A549 treated with GW870086 at 1 μM for 4 hours (cell line): Measurements from ENCODE around the gene ABTB1. TPM values are rescaled to one million over a fixed set of nuclear protein-coding genes. Genes with fewer than 3 reads are reported as not detected.

ENCODE experiments used
- total RNA-seq: library from RNA; stranded (reverse); fragments of 200-300 nt; extraction: Qiagen RNA extraction; gene quantifications from 5 replicates; pipeline ENCODE4 v1.2.3, GENCODE V29; 2022; ENCODE audit warnings: low read depth

ABTB1 gene
- total RNA-seq, result 12.8 to 18.1 TPM (median 16.2 TPM) in 5 replicates

GRCh38 chr3:127672429-127673190 lies at the start of gene ABTB1:
Gene ABTB1 (plus strand): TSS chr3:127672952. CDS start chr3:127673026, 74 bp downstream.

GRCh38 chr3:127628788-127629466 lies 43.8 kb upstream of the ABTB1 start, which contains the start of gene PODXL2:
Gene PODXL2 (plus strand): TSS chr3:127629185. CDS start chr3:127629220, 35 bp downstream.

Other genes starting within 250 kb of the ABTB1 start
- gene TPRA1, start 82.2 kb upstream of the ABTB1 start, total RNA-seq, result 43.9 to 56.4 TPM (median 52.9 TPM) in 5 replicates
- gene MCM2, start 74.5 kb upstream of the ABTB1 start, total RNA-seq, result 48.8 to 57.1 TPM (median 54.5 TPM) in 5 replicates
- 7.6 to 10.9 TPM (median 9.9 TPM) in 5 replicates for gene PODXL2, start 43.8 kb upstream of the ABTB1 start, total RNA-seq
- 64.9 to 77.9 TPM (median 72.2 TPM) in 5 replicates for gene MGLL, start 149.6 kb downstream of the ABTB1 start, total RNA-seq
- not detected in 5 replicates for gene KBTBD12, start 242.3 kb downstream of the ABTB1 start, total RNA-seq